ENCODE measurements around the gene SBK2.

- TF ChIP-seq EZH2 (IDR thresholded peaks at IDR 0.05; ENCODE audit: borderline replicate concordance, low read depth, low read length, severe bottlenecking), result no peak
- TF ChIP-seq, protein P1, sequence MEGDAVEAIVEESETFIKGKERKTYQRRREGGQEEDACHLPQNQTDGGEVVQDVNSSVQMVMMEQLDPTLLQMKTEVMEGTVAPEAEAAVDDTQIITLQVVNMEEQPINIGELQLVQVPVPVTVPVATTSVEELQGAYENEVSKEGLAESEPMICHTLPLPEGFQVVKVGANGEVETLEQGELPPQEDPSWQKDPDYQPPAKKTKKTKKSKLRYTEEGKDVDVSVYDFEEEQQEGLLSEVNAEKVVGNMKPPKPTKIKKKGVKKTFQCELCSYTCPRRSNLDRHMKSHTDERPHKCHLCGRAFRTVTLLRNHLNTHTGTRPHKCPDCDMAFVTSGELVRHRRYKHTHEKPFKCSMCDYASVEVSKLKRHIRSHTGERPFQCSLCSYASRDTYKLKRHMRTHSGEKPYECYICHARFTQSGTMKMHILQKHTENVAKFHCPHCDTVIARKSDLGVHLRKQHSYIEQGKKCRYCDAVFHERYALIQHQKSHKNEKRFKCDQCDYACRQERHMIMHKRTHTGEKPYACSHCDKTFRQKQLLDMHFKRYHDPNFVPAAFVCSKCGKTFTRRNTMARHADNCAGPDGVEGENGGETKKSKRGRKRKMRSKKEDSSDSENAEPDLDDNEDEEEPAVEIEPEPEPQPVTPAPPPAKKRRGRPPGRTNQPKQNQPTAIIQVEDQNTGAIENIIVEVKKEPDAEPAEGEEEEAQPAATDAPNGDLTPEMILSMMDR (IDR thresholded peaks at IDR 0.05; ENCODE audit: borderline replicate concordance, extremely low read depth, low read length, poor library complexity, severe bottlenecking), result no peak
These were observed 10.1 kb upstream of the SBK2 start for GRCh38 chr19:55546822-55547614.
